ENCODE results near the gene SYNCRIP. TPM values are rescaled to one million over a fixed set of nuclear protein-coding genes. Genes with fewer than 3 reads are reported as not detected.
A peak's percentile ranks its signal among the peaks of the same experiment; 100 is the strongest.
"Not testable (repeated sequence)": the region's sequence is repeated elsewhere in the genome, so short reads cannot be mapped to it uniquely, and the experiment has no call there.

The SYNCRIP gene
- total and polyA plus RNA-seq, 7 experiments from 2014 or later = 69.8 to 131 (median 82.2) TPM

GRCh38 chr6:85574932-85575598 lies 67.6 kb downstream of the SYNCRIP start:
- Histone ChIP-seq H3K36me3 (ENCODE audit: control insufficient read depth in 2 of 3, insufficient read depth in 3 of 3, low read length in 3 of 3) (peaks cover 0 to 8% (median 3%) of the 10 kb centered on the region in 3 experiments), H3K9me3 (ENCODE audit: control insufficient read depth in 2 of 3, low read length in 3 of 3) (no peaks in the 10 kb centered on the region), H3K27ac (ENCODE audit: low read depth, low read length) (no peak overlapping the region), H3K27me3 (ENCODE audit: control insufficient read depth in 2 of 2, insufficient read depth in 2 of 2, low read length in 2 of 2) (no peaks in the 10 kb centered on the region), H3K4me1 (ENCODE audit: control insufficient read depth in 2 of 2, insufficient read depth in 2 of 2, low read length in 2 of 2) (no peaks in the 10 kb centered on the region), H3K4me3 (ENCODE audit: low read length) (no peak overlapping the region)
- no peak for DNase-seq
- POLR2A ChIA-PET = no interaction called here
- Mint-ChIP-seq H3K9me3 (no peaks in the 10 kb centered on the region), H3K4me3 (peak overlapping the region in 1 of 10 donors; percentile 23), H3K4me1 (peaks cover 0 to 20% (median 9%) of the 10 kb centered on the region in 7 donors), H3K27ac (peak overlapping the region in 2 of 9 donors; percentile 11 to 53), H3K27me3 (no peaks in the 10 kb centered on the region), H3K36me3 (peaks cover 0 to 14% (median 6%) of the 10 kb centered on the region in 5 donors)
- intact Hi-C loops (cut with micrococcal nuclease) = no loop called here
- ATAC-seq = no peak
- CTCF ChIA-PET = no interaction called here

GRCh38 chr6:85569323-85569722 lies 73.4 kb downstream of the SYNCRIP start:
- ATAC-seq (no peak), DNase-seq (no peak)
- Mint-ChIP-seq H3K27me3 (no peaks in the 10 kb centered on the region), H3K27ac (peak overlapping the region in 1 of 9 donors; percentile 33), H3K4me3 (no peak overlapping the region), H3K36me3 (peaks cover 7 to 54% (median 24%) of the 10 kb centered on the region in 5 donors), H3K9me3 (peaks cover 0 to under 1% (median 0%) of the 10 kb centered on the region in 11 donors), H3K4me1 (peaks cover 0 to 10% (median 3%) of the 10 kb centered on the region in 7 donors)
- no peak overlapping the region for H3K27ac ChIP-seq (ENCODE audit: low read depth, low read length)
- no peak overlapping the region for H3K4me3 ChIP-seq (ENCODE audit: low read length)
- no peaks in the 10 kb centered on the region for H3K27me3 ChIP-seq (ENCODE audit: control insufficient read depth in 2 of 2, insufficient read depth in 2 of 2, low read length in 2 of 2)
- CTCF ChIA-PET = no interaction called here
- H3K9me3 ChIP-seq (ENCODE audit: control insufficient read depth in 2 of 3, low read length in 3 of 3) = no peaks in the 10 kb centered on the region
- H3K36me3 ChIP-seq (ENCODE audit: control insufficient read depth in 2 of 3, insufficient read depth in 3 of 3, low read length in 3 of 3) = peaks cover 0 to 18% (median 0%) of the 10 kb centered on the region in 3 experiments
- no peaks in the 10 kb centered on the region for H3K4me1 ChIP-seq (ENCODE audit: control insufficient read depth in 2 of 2, insufficient read depth in 2 of 2, low read length in 2 of 2)
- intact Hi-C loops (cut with micrococcal nuclease) = no loop called here
- POLR2A ChIA-PET = no interaction called here

- no peak for DNase-seq
- Mint-ChIP-seq H3K36me3 (peaks cover 7 to 59% (median 29%) of the 10 kb centered on the region in 5 donors), H3K9me3 (peaks cover 0 to 3% (median 0%) of the 10 kb centered on the region in 11 donors), H3K27me3 (no peaks in the 10 kb centered on the region), H3K27ac (peak overlapping the region in 2 of 9 donors; percentile 23 to 49), H3K4me1 (peaks cover 0 to 12% (median 3%) of the 10 kb centered on the region in 7 donors), H3K4me3 (no peak overlapping the region)
- H3K27ac ChIP-seq (ENCODE audit: low read depth, low read length) = no peak overlapping the region
- ChIA-PET CTCF (no interaction called here), POLR2A (no interaction called here)
- H3K4me3 ChIP-seq (ENCODE audit: low read length) = no peak overlapping the region
- H3K9me3 ChIP-seq (ENCODE audit: control insufficient read depth in 2 of 3, low read length in 3 of 3) = no peaks in the 10 kb centered on the region
- H3K4me1 ChIP-seq (ENCODE audit: control insufficient read depth in 2 of 2, insufficient read depth in 2 of 2, low read length in 2 of 2) = no peaks in the 10 kb centered on the region
- intact Hi-C loops (cut with micrococcal nuclease) = no loop called here
- peaks cover 0 to 18% (median 0%) of the 10 kb centered on the region in 3 experiments for H3K36me3 ChIP-seq (ENCODE audit: control insufficient read depth in 2 of 3, insufficient read depth in 3 of 3, low read length in 3 of 3)
- H3K27me3 ChIP-seq (ENCODE audit: control insufficient read depth in 2 of 2, insufficient read depth in 2 of 2, low read length in 2 of 2) = no peaks in the 10 kb centered on the region
- no peak for ATAC-seq
Observed at GRCh38 chr6:85568411-85568810, 74.3 kb downstream of the SYNCRIP start.

GRCh38 chr6:85565736-85566135 lies 77.0 kb downstream of the SYNCRIP start:
- ATAC-seq (no peak), DNase-seq (no peak)
- H3K36me3 Mint-ChIP-seq = peaks cover 7 to 59% (median 37%) of the 10 kb centered on the region in 5 donors
- H3K4me3 Mint-ChIP-seq = no peak overlapping the region
- peaks cover 0 to 21% (median 4%) of the 10 kb centered on the region in 3 experiments for H3K36me3 ChIP-seq (ENCODE audit: control insufficient read depth in 2 of 3, insufficient read depth in 3 of 3, low read length in 3 of 3)
- H3K9me3 Mint-ChIP-seq = peaks cover 0 to 3% (median 0%) of the 10 kb centered on the region in 11 donors
- no peak overlapping the region for H3K27ac Mint-ChIP-seq
- POLR2A ChIA-PET = no interaction called here
- no peaks in the 10 kb centered on the region for H3K27me3 ChIP-seq (ENCODE audit: control insufficient read depth in 2 of 2, insufficient read depth in 2 of 2, low read length in 2 of 2)
- H3K9me3 ChIP-seq (ENCODE audit: control insufficient read depth in 2 of 3, low read length in 3 of 3) = no peaks in the 10 kb centered on the region
- intact Hi-C loops (cut with micrococcal nuclease) = no loop called here
- H3K4me3 ChIP-seq (ENCODE audit: low read length) = no peak overlapping the region
- CTCF ChIA-PET = no interaction called here
- H3K27ac ChIP-seq (ENCODE audit: low read depth, low read length) = no peak overlapping the region
- no peaks in the 10 kb centered on the region for H3K4me1 ChIP-seq (ENCODE audit: control insufficient read depth in 2 of 2, insufficient read depth in 2 of 2, low read length in 2 of 2)
- H3K4me1 Mint-ChIP-seq = peaks cover 0 to 12% (median 3%) of the 10 kb centered on the region in 7 donors
- no peaks in the 10 kb centered on the region for H3K27me3 Mint-ChIP-seq

- peaks cover 0 to 18% (median 4%) of the 10 kb centered on the region in 3 experiments for H3K36me3 ChIP-seq (ENCODE audit: control insufficient read depth in 2 of 3, insufficient read depth in 3 of 3, low read length in 3 of 3)
- H3K27ac ChIP-seq (ENCODE audit: low read depth, low read length); H3K9me3 ChIP-seq (ENCODE audit: control insufficient read depth in 2 of 3, low read length in 3 of 3); H3K4me3 ChIP-seq (ENCODE audit: low read length); POLR2A ChIA-PET; ATAC-seq; intact Hi-C loops (cut with micrococcal nuclease); CTCF ChIA-PET; H3K9me3 Mint-ChIP-seq; H3K27ac Mint-ChIP-seq; H3K4me1 Mint-ChIP-seq; DNase-seq; H3K4me1 ChIP-seq (ENCODE audit: control insufficient read depth in 2 of 2, insufficient read depth in 2 of 2, low read length in 2 of 2); H3K27me3 ChIP-seq (ENCODE audit: control insufficient read depth in 2 of 2, insufficient read depth in 2 of 2, low read length in 2 of 2); H3K4me3 Mint-ChIP-seq; H3K27me3 Mint-ChIP-seq: not testable (repeated sequence)
- peaks cover 9 to 59% (median 41%) of the 10 kb centered on the region in 5 donors for H3K36me3 Mint-ChIP-seq
Observed at GRCh38 chr6:85564223-85564622, 78.5 kb downstream of the SYNCRIP start.

Other genes starting within 250 kb of the SYNCRIP start
- 10 to 100 TPM in 1 of 5 experiments, 1 to 10 TPM in 4; 1.5 to 29.3 (median 2.8) TPM for gene NT5E, start 192.8 kb downstream of the SYNCRIP start, total RNA-seq
- 10 to 100 TPM in 1 of 2 donors, 1 to 10 TPM in 1; 5.3 to 15.7 TPM for gene NT5E, start 192.8 kb downstream of the SYNCRIP start, polyA plus RNA-seq
- gene SNX14, start 49.0 kb downstream of the SYNCRIP start, total RNA-seq = 10 to 100 TPM; 37.3 to 71.8 (median 53.3) TPM
- gene SNX14, start 49.0 kb downstream of the SYNCRIP start, polyA plus RNA-seq = 10 to 100 TPM; 30.1 to 45.7 TPM

Measured in naive thymus-derived CD4-positive, alpha-beta T cell (primary cell).